ENCODE measurements around the gene MBD3L4.

DNA sequence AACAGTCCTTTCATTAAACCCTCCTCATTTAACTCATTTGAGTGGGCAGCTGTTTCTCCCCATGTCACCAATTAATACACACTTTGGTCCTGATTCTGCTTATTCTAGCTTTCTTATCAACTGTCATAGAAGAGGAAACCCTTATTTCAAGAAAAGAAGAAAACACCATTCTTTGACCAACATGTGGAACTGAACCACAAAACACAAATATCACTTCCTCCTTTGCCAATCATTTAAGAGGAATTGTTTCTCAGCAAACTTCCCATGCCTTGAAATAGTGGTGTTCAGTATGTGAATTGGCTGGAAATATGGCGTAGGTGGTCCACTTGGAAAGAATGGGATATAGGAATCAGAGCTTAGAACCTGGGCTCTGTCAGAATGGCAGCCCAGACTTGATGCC lies 39.2 kb downstream of the MBD3L4 start:
- TF ChIP-seq, protein P1, sequence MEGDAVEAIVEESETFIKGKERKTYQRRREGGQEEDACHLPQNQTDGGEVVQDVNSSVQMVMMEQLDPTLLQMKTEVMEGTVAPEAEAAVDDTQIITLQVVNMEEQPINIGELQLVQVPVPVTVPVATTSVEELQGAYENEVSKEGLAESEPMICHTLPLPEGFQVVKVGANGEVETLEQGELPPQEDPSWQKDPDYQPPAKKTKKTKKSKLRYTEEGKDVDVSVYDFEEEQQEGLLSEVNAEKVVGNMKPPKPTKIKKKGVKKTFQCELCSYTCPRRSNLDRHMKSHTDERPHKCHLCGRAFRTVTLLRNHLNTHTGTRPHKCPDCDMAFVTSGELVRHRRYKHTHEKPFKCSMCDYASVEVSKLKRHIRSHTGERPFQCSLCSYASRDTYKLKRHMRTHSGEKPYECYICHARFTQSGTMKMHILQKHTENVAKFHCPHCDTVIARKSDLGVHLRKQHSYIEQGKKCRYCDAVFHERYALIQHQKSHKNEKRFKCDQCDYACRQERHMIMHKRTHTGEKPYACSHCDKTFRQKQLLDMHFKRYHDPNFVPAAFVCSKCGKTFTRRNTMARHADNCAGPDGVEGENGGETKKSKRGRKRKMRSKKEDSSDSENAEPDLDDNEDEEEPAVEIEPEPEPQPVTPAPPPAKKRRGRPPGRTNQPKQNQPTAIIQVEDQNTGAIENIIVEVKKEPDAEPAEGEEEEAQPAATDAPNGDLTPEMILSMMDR (conservative IDR thresholded peaks at IDR 0.05; ENCODE audit: low read length), result no peak
- no peak for TF ChIP-seq EZH2phosphoT487 (IDR thresholded peaks at IDR 0.05; ENCODE audit: borderline replicate concordance, low read depth, low read length)

Data from OCI-LY7 (cell line).